K562 (cell line): ENCODE measurements around the gene PDE3A. TPM values are rescaled to one million over a fixed set of nuclear protein-coding genes. Genes with fewer than 3 reads are reported as not detected.

Experiments used
- ATAC-seq: fragments of 200-7000 bp; cut with Tn5 transposase; 3 replicates; pipeline ENCODE4 v1.9.1; 2020; ENCODE audit warnings: moderate library complexity
- BruUV-seq: library from RNA; stranded (reverse); fragments of 400-500 nt; replicated peaks from 2 replicates; lab custom pipeline; 2021; lab: Mats Ljungman, UMichigan
- CTCF ChIA-PET: fragments of 300-600 bp; formaldehyde crosslinking; extraction: SDS; loops from one replicate; lab custom pipeline; 2021; ENCODE audit warnings: low intra/inter-chr PET ratio; lab: Yijun Ruan, JAX
- POLR2A ChIA-PET: fragments of 300-600, 350-650 bp; sonication (Branson Sonifier 250); formaldehyde crosslinking; extraction: SDS; loops from one replicate; lab custom pipeline; 2021; ENCODE audit warnings: antibody characterized with exemption, inconsistent platforms; lab: Yijun Ruan, JAX
- DNase-seq, 4 experiments: peaks; one replicate each; pipeline versions ENCODE4 v3.0.0 to v3.0.0-alpha.2; 2011 to 2018; ENCODE audit warnings: low spot score in 3 of 4, mixed read lengths in 3 of 4; ENCODE audit errors: extremely low read depth in 1 of 4
- FAIRE-seq: peaks from 2 replicates; lab custom pipeline; 2011; peaks lifted over from hg19 to GRCh38; lab: Jason Lieb, UNC
- H2AFZ ChIP-seq: 2 replicates; pipeline ENCODE4 v1.6.0; 2011; ENCODE audit warnings: low read depth, low read length, control low read depth, inconsistent platforms
- H3K27ac ChIP-seq: fragments of 200-600 bp; 3 replicates; pipeline ENCODE4 v1.8.0; 2011; ENCODE audit warnings: low read depth, mild to moderate bottlenecking, control low read depth, inconsistent platforms, low read length, moderate library complexity, mixed read lengths; ENCODE audit errors: extremely low read depth
- H3K27me3 ChIP-seq, 2 experiments: fragments of 300-600 bp in 1 of 2; 2 replicates in 1 of 2; 3 replicates in 1 of 2; pipeline versions ENCODE4 v1.6.0 to v1.8.0; 2011; ENCODE audit warnings: inconsistent platforms in 2 of 2, low read length in 2 of 2, mild to moderate bottlenecking in 1 of 2, mixed read lengths in 1 of 2, moderate library complexity in 1 of 2; ENCODE audit not compliant: control insufficient read depth in 2 of 2, insufficient read depth in 2 of 2
- H3K36me3 ChIP-seq: fragments of 300-600 bp; 3 replicates; pipeline ENCODE4 v1.8.0; 2011; ENCODE audit warnings: mild to moderate bottlenecking, low read length, inconsistent platforms; ENCODE audit not compliant: control insufficient read depth, insufficient read depth
- H3K4me1 ChIP-seq, 2 experiments: fragments of 200-600 bp in 1 of 2; replicated peaks in 1 of 2; 2 replicates in 1 of 2; 3 replicates in 1 of 2; pipeline versions ENCODE4 v1.5.1 to v1.8.0; 2011; ENCODE audit warnings: inconsistent platforms in 2 of 2, low read length in 2 of 2, mild to moderate bottlenecking in 1 of 2, mixed read lengths in 1 of 2, moderate library complexity in 1 of 2; ENCODE audit not compliant: control insufficient read depth in 2 of 2, insufficient read depth in 2 of 2
- H3K4me2 ChIP-seq: 2 replicates; pipeline ENCODE4 v1.6.1; 2011; ENCODE audit warnings: low read length, control low read depth, inconsistent platforms, mixed read lengths; ENCODE audit not compliant: insufficient read depth
- H3K4me3 ChIP-seq: fragments of 200-600 bp; sonication (generic), shearing (Covaris generic); 2 replicates; pipeline ENCODE4 v1.5.1; 2016; ENCODE audit warnings: control low read depth, inconsistent platforms
- H3K79me2 ChIP-seq: fragments of 200-600 bp; 3 replicates; pipeline ENCODE4 v1.8.0; 2011; ENCODE audit warnings: low read length, inconsistent platforms; ENCODE audit not compliant: control insufficient read depth, insufficient read depth
- H3K9ac ChIP-seq, 2 experiments: 2 replicates each; pipeline versions ENCODE4 v1.6.0 to v1.6.1; 2011; ENCODE audit warnings: low read depth in 2 of 2, low read length in 2 of 2, control low read depth in 1 of 2, inconsistent platforms in 1 of 2, mild to moderate bottlenecking in 1 of 2, mixed read lengths in 1 of 2; ENCODE audit not compliant: insufficient read depth in 1 of 2
- H3K9me1 ChIP-seq: one replicate; pipeline ENCODE4 v1.6.0; 2011; ENCODE audit warnings: inconsistent platforms, mild to moderate bottlenecking, low read length, moderate library complexity; ENCODE audit not compliant: control insufficient read depth, insufficient read depth
- H3K9me3 ChIP-seq: replicated peaks from 2 replicates; pipeline ENCODE4 v1.5.1; 2011; ENCODE audit warnings: low read depth, low read length, inconsistent platforms; ENCODE audit not compliant: control insufficient read depth, insufficient read depth
- H4K20me1 ChIP-seq: replicated peaks from 2 replicates; pipeline ENCODE4 v1.6.1; 2011; ENCODE audit warnings: low read length, inconsistent platforms, mixed read lengths; ENCODE audit not compliant: control insufficient read depth, insufficient read depth
- BHLHE40 ChIP-seq: IDR thresholded peaks from 2 replicates; pipeline ENCODE4 v1.6.1; 2011; ENCODE audit warnings: low read length, improper control_type of control experiment
- E2F4 ChIP-seq: sonication (generic); formaldehyde crosslinking; IDR thresholded peaks from 2 replicates; pipeline ENCODE4 v1.8.0; 2022; ENCODE audit warnings: mild to moderate bottlenecking, low read depth, missing genetic modification reagents
- JUN ChIP-seq, 2 experiments: sonication (generic) in 1 of 2; formaldehyde crosslinking in 1 of 2; IDR thresholded peaks; 2 replicates each; pipeline versions ENCODE4 v1.6.1 to v1.8.0; 2012 to 2022; ENCODE audit warnings: borderline replicate concordance in 2 of 2, mild to moderate bottlenecking in 2 of 2, improper control_type of control experiment in 1 of 2, low read depth in 1 of 2, low read length in 1 of 2, missing genetic modification reagents in 1 of 2
- KLF6 ChIP-seq: fragments of 250-450 bp; sonication (Bioruptor Pico); IDR thresholded peaks from 2 replicates; pipeline ENCODE4 v1.4.0; 2020; ENCODE audit warnings: mild to moderate bottlenecking, moderate library complexity, borderline replicate concordance
- NCOA4 ChIP-seq: fragments of 450-650 bp; IDR thresholded peaks from 2 replicates; pipeline ENCODE4 v1.6.1; 2018; ENCODE audit warnings: mild to moderate bottlenecking; ENCODE audit not compliant: partially characterized antibody
- STAT5A ChIP-seq: IDR thresholded peaks from 2 replicates; pipeline ENCODE4 v1.6.1; 2012; ENCODE audit warnings: low read length, inconsistent platforms, borderline replicate concordance
- TFAM ChIP-seq: fragments of 250-450 bp; sonication (Bioruptor Pico); conservative IDR thresholded peaks from 2 replicates; pipeline ENCODE4 v1.5.0; 2021; ENCODE audit warnings: mild to moderate bottlenecking, moderate library complexity
- TSHZ1 ChIP-seq: fragments of 250-450 bp; sonication (Bioruptor Pico); IDR thresholded peaks from 2 replicates; pipeline ENCODE4 v1.4.0; 2020; ENCODE audit warnings: mild to moderate bottlenecking, moderate library complexity
- ZEB2 ChIP-seq: fragments of 450-650 bp; IDR thresholded peaks from 2 replicates; pipeline ENCODE4 v1.6.1; 2016
- ZNF174 ChIP-seq: fragments of 250-450 bp; sonication (Bioruptor Pico); IDR thresholded peaks from 2 replicates; pipeline ENCODE4 v1.4.0; 2020; ENCODE audit warnings: mild to moderate bottlenecking
- ZNF668 ChIP-seq: fragments of 250-450 bp; sonication (Bioruptor Pico); IDR thresholded peaks from 2 replicates; pipeline ENCODE4 v1.8.0; 2022; ENCODE audit warnings: mild to moderate bottlenecking, inconsistent platforms
- whole genome bisulfite sequencing: fragments of 100-300 bp; shearing (Covaris generic); methylation state at CpG from one replicate; pipeline ENCODE4 v1.1.6; 2016; ENCODE audit warnings: low coverage, mixed read lengths; ENCODE audit not compliant: insufficient coverage; ENCODE audit errors: missing lambda C conversion rate; 5-methylcytosine and 5-hydroxymethylcytosine counted together
- in situ Hi-C: fragments of 300-500 bp; cut with MboI; formaldehyde crosslinking; loops from 4 replicates; pipeline ENCODE4 v1.15.0; 2018; ENCODE audit warnings: inconsistent platforms, mixed read lengths
- intact Hi-C: fragments of 100-400 bp; cut with micrococcal nuclease; formaldehyde crosslinking; loops from 2 replicates; pipeline ENCODE4 v1.14.2; 2022
- polyA plus RNA-seq, 8 experiments: library from polyadenylated mRNA; depleted of rRNA in 4 of 8; stranded (reverse) in 5 of 8; unstranded in 3 of 8; fragments of >200 nt; fragmentation: Nextera tagmentation in 2 of 8; fragmentation: Illumina TruSeq in 1 of 8; extraction: Ambion mirVana in 2 of 8; extraction: Trizol in 1 of 8; gene quantifications; 2 replicates each; pipeline versions ENCODE4 v1.2.1 to v1.2.3, GENCODE V29; 2011 to 2014; ENCODE audit warnings: inconsistent platforms in 1 of 8, missing spikeins in 1 of 8
- total RNA-seq, 7 experiments: library from RNA; depleted of rRNA in 6 of 7; stranded (reverse); fragments of >200 nt in 6 of 7; fragmentation: Illumina TruSeq in 2 of 7; extraction: Trizol in 2 of 7; gene quantifications; 2 replicates each; pipeline versions ENCODE4 v1.2.1 to v1.2.3, GENCODE V29; 2011 to 2021; ENCODE audit warnings: low replicate concordance in 1 of 7

Gene PDE3A
- total and polyA plus RNA-seq, 9 of the 15 experiments (the other 6 are each of a cell fraction or from before 2014, with no cell fraction given) = 0.02 TPM; not detected in 8

- no peak for DNase-seq
- H3K79me2 ChIP-seq = no peaks in the 10 kb centered on the region
- H3K27ac ChIP-seq = no peak overlapping the region
- no peaks in the 10 kb centered on the region for H4K20me1 ChIP-seq
- ATAC-seq = no peak
- no peaks in the 10 kb centered on the region for H3K4me1 ChIP-seq
- H3K36me3 ChIP-seq = no peaks in the 10 kb centered on the region
- 0% methylated on average over 2 of the region's 2 CpGs for WGBS
- TF ChIP-seq NCOA4 = no peak
- TF ChIP-seq KLF6 (CRISPR knock-in tag) = no peak
- TF ChIP-seq BHLHE40 = no peak
- TF ChIP-seq STAT5A = no peak
- TF ChIP-seq TFAM (CRISPR knock-in tag) = no peak
- TF ChIP-seq ZEB2 = no peak
- TF ChIP-seq ZNF174 (CRISPR knock-in tag) = no peak
- no peak for TF ChIP-seq ZNF668 (CRISPR knock-in tag)
- no peak for TF ChIP-seq JUN (IDR thresholded peaks at IDR 0.05; ENCODE audit: borderline replicate concordance, low read depth, low read length)
- TF ChIP-seq JUN (CRISPR knock-in tag; IDR thresholded peaks at IDR 0.05; ENCODE audit: borderline replicate concordance) = no peak
- no peak for TF ChIP-seq TSHZ1 (CRISPR knock-in tag)
- no peak for TF ChIP-seq E2F4 (CRISPR knock-in tag)
- in situ Hi-C loops = no loop called here
- H3K9me3 ChIP-seq = no peaks in the 10 kb centered on the region
- H3K4me2 ChIP-seq = no peak overlapping the region
- no TSS peak for BruUV-seq
- no peaks in the 10 kb centered on the region for H3K27me3 ChIP-seq
- POLR2A ChIA-PET = no interaction called here
- H2AFZ ChIP-seq = no peak overlapping the region
- no peaks in the 10 kb centered on the region for H3K9me1 ChIP-seq
- CTCF ChIA-PET = no interaction called here
- FAIRE-seq = no peak
- H3K4me3 ChIP-seq = no peak overlapping the region
- intact Hi-C loops = no loop called here
- no peak overlapping the region for H3K9ac ChIP-seq
Measured at GRCh38 chr12:20653871-20654270, 285.5 kb downstream of the PDE3A start.
